Fibroblast of lung (primary cell): ENCODE data around the gene BEST4. TPM values are rescaled to one million over a fixed set of nuclear protein-coding genes. Genes with fewer than 3 reads are reported as not detected.

ENCODE experiments used
- DNase-seq, 2 donors: peaks; one replicate each; pipeline versions ENCODE4 v3.0.0 to v3.0.0-alpha.2; 2010; ENCODE audit warnings: low read depth in 2 of 2
- H2AFZ ChIP-seq: 2 replicates; pipeline ENCODE4 v1.5.1; 2012; ENCODE audit warnings: low read length, control low read depth, inconsistent platforms
- H3K27ac ChIP-seq: 2 replicates; pipeline ENCODE4 v1.5.1; 2011; ENCODE audit warnings: low read length, control low read depth; ENCODE audit not compliant: insufficient read depth
- H3K27me3 ChIP-seq: 2 replicates; pipeline ENCODE4 v1.5.1; 2011; ENCODE audit warnings: mild to moderate bottlenecking, low read length; ENCODE audit not compliant: control insufficient read depth, insufficient read depth
- H3K36me3 ChIP-seq: 2 replicates; pipeline ENCODE4 v1.5.1; 2011; ENCODE audit warnings: low read length; ENCODE audit not compliant: control insufficient read depth, insufficient read depth
- H3K4me1 ChIP-seq: 2 replicates; pipeline ENCODE4 v1.5.1; 2011; ENCODE audit warnings: low read length; ENCODE audit not compliant: control insufficient read depth, insufficient read depth; ENCODE audit errors: extremely low read depth
- H3K4me2 ChIP-seq: 2 replicates; pipeline ENCODE4 v1.5.1; 2011; ENCODE audit warnings: low read length, control low read depth; ENCODE audit not compliant: insufficient read depth; ENCODE audit errors: extremely low read depth
- H3K4me3 ChIP-seq, 4 experiments: fragments of 200-600 bp in 1 of 4; sonication (generic) in 1 of 4; replicated peaks in 1 of 4; 2 replicates each; pipeline ENCODE4 v1.5.1; 2011 to 2016; ENCODE audit warnings: low read length in 4 of 4, low read depth in 3 of 4, mild to moderate bottlenecking in 3 of 4, control low read depth in 2 of 4, inconsistent platforms in 1 of 4, mixed read lengths in 1 of 4; ENCODE audit not compliant: insufficient read depth in 1 of 4; ENCODE audit errors: control extremely low read depth in 1 of 4
- H3K79me2 ChIP-seq: 2 replicates; pipeline ENCODE4 v1.5.1; 2012; ENCODE audit warnings: mild to moderate bottlenecking, low read length, inconsistent platforms; ENCODE audit not compliant: control insufficient read depth, insufficient read depth
- H3K9ac ChIP-seq: 2 replicates; pipeline ENCODE4 v1.5.1; 2011; ENCODE audit warnings: mild to moderate bottlenecking, low read length, control low read depth; ENCODE audit not compliant: insufficient read depth
- H3K9me3 ChIP-seq: 2 replicates; pipeline ENCODE4 v1.5.1; 2012; ENCODE audit warnings: low read depth, low read length; ENCODE audit not compliant: control insufficient read depth, insufficient read depth
- H4K20me1 ChIP-seq: 2 replicates; pipeline ENCODE4 v1.5.1; 2011; ENCODE audit warnings: low read length; ENCODE audit not compliant: control insufficient read depth, insufficient read depth; ENCODE audit errors: extremely low read depth
- EZH2 ChIP-seq: IDR thresholded peaks from 2 replicates; pipeline ENCODE4 v1.5.1; 2012; ENCODE audit warnings: low read length, control low read depth, mild to moderate bottlenecking; ENCODE audit errors: missing control alignments
- polyA plus RNA-seq, 2 donors: library from polyadenylated mRNA; depleted of rRNA in 1 of 2; stranded (reverse) in 1 of 2; unstranded in 1 of 2; fragments of >200 nt; gene quantifications; 2 replicates each; pipeline ENCODE4 v1.2.1, GENCODE V29; 2011 to 2012; ENCODE audit warnings: missing spikeins in 1 of 2
- total RNA-seq: library from RNA; depleted of rRNA; stranded (reverse); fragments of >200 nt; gene quantifications from 2 replicates; pipeline ENCODE4 v1.2.1, GENCODE V29; 2014
- TF ChIP-seq, protein P1 (sequence below), 2 donors: IDR thresholded peaks in 1 of 2; conservative IDR thresholded peaks in 1 of 2; 1 replicate in 1 of 2; 2 replicates in 1 of 2; pipeline ENCODE4 v1.5.1; 2011 to 2012; ENCODE audit warnings: low read length in 2 of 2, control low read depth in 1 of 2, inconsistent platforms in 1 of 2, low read depth in 1 of 2, mild to moderate bottlenecking in 1 of 2

The BEST4 gene
- total and polyA plus RNA-seq, 2 donors (not counting 1 experiment from before 2014, with no cell fraction given) = 0.10 to 0.17 TPM

DNA sequence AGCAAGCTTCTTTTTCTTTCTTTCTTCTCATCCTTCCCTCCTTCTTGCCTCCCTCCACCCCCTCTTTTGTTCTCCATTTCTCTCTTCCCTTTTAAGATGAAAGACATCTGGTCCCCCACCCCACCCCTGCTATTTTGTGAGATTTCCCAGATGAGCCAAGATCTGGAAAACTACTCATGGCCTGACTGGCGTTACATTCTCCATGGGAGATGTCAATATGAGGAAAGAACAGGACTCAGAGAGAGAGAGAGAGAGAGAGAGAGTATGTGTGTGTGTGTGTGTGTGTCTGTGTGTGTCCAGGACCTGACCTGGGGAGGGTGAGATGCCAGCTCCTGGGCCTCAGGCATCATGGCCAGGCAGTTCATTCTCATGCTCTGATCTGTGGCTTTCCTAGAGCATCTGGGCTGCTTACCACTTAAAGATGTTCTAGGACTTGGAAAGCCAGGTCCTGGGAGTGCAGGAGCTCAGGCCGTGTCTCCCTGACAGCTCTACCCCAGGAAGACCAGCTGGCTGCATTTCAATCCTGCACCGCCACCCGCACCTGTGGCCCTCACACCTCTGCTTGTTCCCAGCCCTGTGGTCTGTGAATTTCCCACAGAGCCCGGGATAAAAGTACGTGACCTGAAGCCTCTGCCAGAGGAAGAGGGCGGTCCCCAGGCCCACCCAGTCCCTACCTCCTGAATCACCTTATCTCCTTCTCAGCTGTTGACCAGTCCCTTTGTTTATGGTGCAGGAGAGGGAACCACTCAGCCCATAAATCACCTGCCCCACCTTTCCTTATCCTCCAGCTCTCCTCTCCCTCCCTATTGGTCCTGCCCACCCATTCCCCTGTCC lies 3.2 kb upstream of the BEST4 start:
- Histone ChIP-seq H3K4me1 (no peaks in the 10 kb centered on the region), H3K27ac (no peak overlapping the region), H4K20me1 (no peaks in the 10 kb centered on the region), H3K27me3 (no peaks in the 10 kb centered on the region), H3K9ac (no peak overlapping the region), H3K9me3 (no peaks in the 10 kb centered on the region), H3K4me3 (no peak overlapping the region), H3K79me2 (no peaks in the 10 kb centered on the region), H3K36me3 (no peaks in the 10 kb centered on the region), H2AFZ (no peak overlapping the region), H3K4me2 (no peak overlapping the region)
- TF ChIP-seq, protein P1, sequence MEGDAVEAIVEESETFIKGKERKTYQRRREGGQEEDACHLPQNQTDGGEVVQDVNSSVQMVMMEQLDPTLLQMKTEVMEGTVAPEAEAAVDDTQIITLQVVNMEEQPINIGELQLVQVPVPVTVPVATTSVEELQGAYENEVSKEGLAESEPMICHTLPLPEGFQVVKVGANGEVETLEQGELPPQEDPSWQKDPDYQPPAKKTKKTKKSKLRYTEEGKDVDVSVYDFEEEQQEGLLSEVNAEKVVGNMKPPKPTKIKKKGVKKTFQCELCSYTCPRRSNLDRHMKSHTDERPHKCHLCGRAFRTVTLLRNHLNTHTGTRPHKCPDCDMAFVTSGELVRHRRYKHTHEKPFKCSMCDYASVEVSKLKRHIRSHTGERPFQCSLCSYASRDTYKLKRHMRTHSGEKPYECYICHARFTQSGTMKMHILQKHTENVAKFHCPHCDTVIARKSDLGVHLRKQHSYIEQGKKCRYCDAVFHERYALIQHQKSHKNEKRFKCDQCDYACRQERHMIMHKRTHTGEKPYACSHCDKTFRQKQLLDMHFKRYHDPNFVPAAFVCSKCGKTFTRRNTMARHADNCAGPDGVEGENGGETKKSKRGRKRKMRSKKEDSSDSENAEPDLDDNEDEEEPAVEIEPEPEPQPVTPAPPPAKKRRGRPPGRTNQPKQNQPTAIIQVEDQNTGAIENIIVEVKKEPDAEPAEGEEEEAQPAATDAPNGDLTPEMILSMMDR (conservative IDR thresholded peaks at IDR 0.05 in 1 of 2, IDR thresholded peaks at IDR 0.05 in 1 of 2; ENCODE audit: low read depth in 1 of 2, low read length in 2 of 2) = no peak
- TF ChIP-seq EZH2 = no peak
- no peak for DNase-seq

- H3K9me3 ChIP-seq = no peaks in the 10 kb centered on the region
- no peaks in the 10 kb centered on the region for H4K20me1 ChIP-seq
- H3K27me3 ChIP-seq = no peaks in the 10 kb centered on the region
- H3K36me3 ChIP-seq = no peaks in the 10 kb centered on the region
- H3K4me3 ChIP-seq = no peak overlapping the region
- peaks cover 8% of the 10 kb centered on the region for H3K4me1 ChIP-seq
- DNase-seq = no peak
- no peaks in the 10 kb centered on the region for H3K79me2 ChIP-seq
- H3K27ac ChIP-seq = no peak overlapping the region
- H2AFZ ChIP-seq = no peak overlapping the region
- H3K4me2 ChIP-seq = no peak overlapping the region
- no peak overlapping the region for H3K9ac ChIP-seq
- TF ChIP-seq EZH2 = no peak
- TF ChIP-seq, protein P1 (conservative IDR thresholded peaks at IDR 0.05 in 1 of 2, IDR thresholded peaks at IDR 0.05 in 1 of 2; ENCODE audit: low read depth in 1 of 2, low read length in 2 of 2) = no peak
Measured at GRCh38 chr1:44787506-44787905, 464 bp downstream of the BEST4 start.

GRCh38 chr1:44786841-44787426 lies 1.0 kb downstream of the BEST4 start:
- no peak overlapping the region for H3K9ac ChIP-seq
- peak overlapping the region; percentile 25 for H3K4me2 ChIP-seq
- no peaks in the 10 kb centered on the region for H3K36me3 ChIP-seq
- H2AFZ ChIP-seq = no peak overlapping the region
- no peaks in the 10 kb centered on the region for H3K79me2 ChIP-seq
- no peak overlapping the region for H3K4me3 ChIP-seq
- TF ChIP-seq, protein P1 (conservative IDR thresholded peaks at IDR 0.05 in 1 of 2, IDR thresholded peaks at IDR 0.05 in 1 of 2; ENCODE audit: low read depth in 1 of 2, low read length in 2 of 2) = no peak
- no peak for TF ChIP-seq EZH2
- no peaks in the 10 kb centered on the region for H4K20me1 ChIP-seq
- peaks cover 8% of the 10 kb centered on the region for H3K4me1 ChIP-seq
- H3K27me3 ChIP-seq = no peaks in the 10 kb centered on the region
- no peaks in the 10 kb centered on the region for H3K9me3 ChIP-seq
- H3K27ac ChIP-seq = no peak overlapping the region
- DNase-seq = no peak
